K562 (cell line): ENCODE measurements around the gene CALML3.

Experiments
- EHMT2 ChIP-seq: fragments of 450-650 bp; IDR thresholded peaks from 2 replicates; pipeline ENCODE4 v1.6.1; 2018; ENCODE audit warnings: antibody characterized with exemption
- FOS ChIP-seq: IDR thresholded peaks from 3 replicates; pipeline ENCODE4 v1.6.1; 2011; ENCODE audit not compliant: insufficient read length; ENCODE audit errors: extremely low read depth
- FOXK2 ChIP-seq, 2 experiments: fragments of 450-650 bp; IDR thresholded peaks in 1 of 2; conservative IDR thresholded peaks in 1 of 2; 2 replicates each; pipeline ENCODE4 v1.6.1; 2016; ENCODE audit warnings: low read depth in 2 of 2, mild to moderate bottlenecking in 1 of 2
- REST ChIP-seq, 2 experiments: fragments of 450-650 bp; formaldehyde crosslinking in 1 of 2; IDR thresholded peaks; 2 replicates each; pipeline versions ENCODE4 v1.4.0 to v1.6.1; 2014 to 2020; ENCODE audit warnings: mild to moderate bottlenecking in 2 of 2, borderline replicate concordance in 1 of 2, low read depth in 1 of 2
- SMARCC2 ChIP-seq: fragments of 450-650 bp; IDR thresholded peaks from 2 replicates; pipeline ENCODE4 v1.6.1; 2017; ENCODE audit warnings: antibody characterized with exemption, moderate library complexity, mild to moderate bottlenecking, low read depth
- TF ChIP-seq, protein P1 (sequence below): sonication (generic); formaldehyde crosslinking; IDR thresholded peaks from 2 replicates; pipeline ENCODE4 v1.8.0; 2023; ENCODE audit warnings: mild to moderate bottlenecking, missing genetic modification reagents

- TF ChIP-seq SMARCC2 (no peak), REST (IDR thresholded peaks at IDR 0.05; ENCODE audit: borderline replicate concordance) (no peak), REST (CRISPR knock-in tag; IDR thresholded peaks at IDR 0.05; ENCODE audit: low read depth) (no peak), FOS (no peak), EHMT2 (no peak), FOXK2 (conservative IDR thresholded peaks at IDR 0.05 in 1 of 2, IDR thresholded peaks at IDR 0.05 in 1 of 2; ENCODE audit: low read depth in 2 of 2) (no peak)
- TF ChIP-seq, protein P1, sequence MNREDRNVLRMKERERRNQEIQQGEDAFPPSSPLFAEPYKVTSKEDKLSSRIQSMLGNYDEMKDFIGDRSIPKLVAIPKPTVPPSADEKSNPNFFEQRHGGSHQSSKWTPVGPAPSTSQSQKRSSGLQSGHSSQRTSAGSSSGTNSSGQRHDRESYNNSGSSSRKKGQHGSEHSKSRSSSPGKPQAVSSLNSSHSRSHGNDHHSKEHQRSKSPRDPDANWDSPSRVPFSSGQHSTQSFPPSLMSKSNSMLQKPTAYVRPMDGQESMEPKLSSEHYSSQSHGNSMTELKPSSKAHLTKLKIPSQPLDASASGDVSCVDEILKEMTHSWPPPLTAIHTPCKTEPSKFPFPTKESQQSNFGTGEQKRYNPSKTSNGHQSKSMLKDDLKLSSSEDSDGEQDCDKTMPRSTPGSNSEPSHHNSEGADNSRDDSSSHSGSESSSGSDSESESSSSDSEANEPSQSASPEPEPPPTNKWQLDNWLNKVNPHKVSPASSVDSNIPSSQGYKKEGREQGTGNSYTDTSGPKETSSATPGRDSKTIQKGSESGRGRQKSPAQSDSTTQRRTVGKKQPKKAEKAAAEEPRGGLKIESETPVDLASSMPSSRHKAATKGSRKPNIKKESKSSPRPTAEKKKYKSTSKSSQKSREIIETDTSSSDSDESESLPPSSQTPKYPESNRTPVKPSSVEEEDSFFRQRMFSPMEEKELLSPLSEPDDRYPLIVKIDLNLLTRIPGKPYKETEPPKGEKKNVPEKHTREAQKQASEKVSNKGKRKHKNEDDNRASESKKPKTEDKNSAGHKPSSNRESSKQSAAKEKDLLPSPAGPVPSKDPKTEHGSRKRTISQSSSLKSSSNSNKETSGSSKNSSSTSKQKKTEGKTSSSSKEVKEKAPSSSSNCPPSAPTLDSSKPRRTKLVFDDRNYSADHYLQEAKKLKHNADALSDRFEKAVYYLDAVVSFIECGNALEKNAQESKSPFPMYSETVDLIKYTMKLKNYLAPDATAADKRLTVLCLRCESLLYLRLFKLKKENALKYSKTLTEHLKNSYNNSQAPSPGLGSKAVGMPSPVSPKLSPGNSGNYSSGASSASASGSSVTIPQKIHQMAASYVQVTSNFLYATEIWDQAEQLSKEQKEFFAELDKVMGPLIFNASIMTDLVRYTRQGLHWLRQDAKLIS (CRISPR knock-in tag): no peak
These were observed 19.6 kb downstream of the CALML3 start for GRCh38 chr10:5544216-5544805.
